ENCODE data around the gene COMMD3. TPM values are rescaled to one million over a fixed set of nuclear protein-coding genes. Genes with fewer than 3 reads are reported as not detected.
"Not testable (repeated sequence)": the region's sequence is repeated elsewhere in the genome, so short reads cannot be mapped to it uniquely, and the experiment has no call there.

The COMMD3 gene
- total RNA-seq, 1 donor from 2014 or later, result 79.7 TPM

DNA sequence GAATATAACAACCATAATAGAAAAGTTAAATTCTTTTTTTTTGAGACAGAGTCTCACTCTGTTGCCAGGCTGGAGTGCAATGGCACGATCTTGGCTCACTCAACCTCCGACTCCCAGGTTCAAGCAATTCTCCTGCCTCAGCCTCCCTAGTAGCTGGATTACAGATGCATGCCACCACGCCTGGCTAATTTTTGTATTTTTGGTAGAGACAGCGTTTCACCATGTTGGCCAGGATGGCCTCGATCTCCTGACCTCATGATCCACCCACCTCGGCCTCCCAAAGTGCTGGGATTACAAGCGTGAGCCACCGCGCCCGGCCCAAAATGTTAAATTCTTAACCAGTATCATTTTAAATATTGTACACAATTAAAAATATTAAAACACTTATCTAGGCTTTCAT is 6.2 kb upstream of the COMMD3 start:
- peaks cover 14% of the 10 kb centered on the region for H3K4me1 Mint-ChIP-seq
- intact Hi-C loops (cut with micrococcal nuclease); H3K9me3 Mint-ChIP-seq; H3K36me3 Mint-ChIP-seq (ENCODE audit: low read depth); H3K27ac Mint-ChIP-seq; DNase-seq; H3K4me3 Mint-ChIP-seq; H3K27me3 Mint-ChIP-seq: not testable (repeated sequence)

DNA sequence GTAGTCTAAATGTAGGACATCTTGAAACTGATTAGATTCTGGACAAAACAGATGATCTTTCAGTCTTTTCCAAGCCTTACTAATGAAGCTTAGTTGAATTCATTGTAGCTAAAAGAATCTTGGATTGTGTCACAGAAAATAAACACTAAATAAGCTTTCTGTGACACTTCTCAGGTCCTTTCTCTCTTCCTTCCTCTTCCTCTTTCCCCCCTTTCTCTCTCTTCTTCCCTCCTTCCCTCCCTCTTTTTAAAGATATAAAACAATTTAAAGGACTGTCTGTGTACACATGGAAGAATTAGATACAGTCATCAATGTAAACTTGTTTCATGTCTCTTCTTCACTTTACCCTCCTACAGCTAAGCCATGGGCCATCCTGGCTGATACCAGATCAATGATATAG is 5.3 kb upstream of the COMMD3 start:
- H3K27ac Mint-ChIP-seq, result peak overlapping the region; percentile 60

DNA sequence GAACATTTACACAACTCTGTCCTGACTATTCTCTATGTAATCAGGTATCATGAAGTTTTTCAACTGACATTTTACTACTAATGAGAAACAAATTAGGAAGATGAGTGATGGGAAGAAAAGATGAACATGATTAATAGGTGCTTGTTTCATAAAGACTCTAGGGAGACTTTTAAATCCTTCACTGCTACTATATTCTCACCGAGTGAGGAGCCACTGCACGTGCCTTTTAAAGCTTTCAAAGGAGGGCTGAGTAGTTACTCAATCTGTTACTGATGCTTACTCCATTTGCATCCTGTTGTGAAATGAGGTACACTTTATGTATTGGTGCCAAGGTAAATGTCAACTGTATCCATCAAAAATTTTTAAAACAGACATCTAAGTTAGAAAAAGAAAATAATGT is 1.3 kb upstream of the COMMD3 start:
- intact Hi-C loops (cut with micrococcal nuclease), result loop anchor here (1.0 to 5.0 kb wide), 3 partner anchors 86 to 367 kb away; no protein-coding TSS in a partner anchor
- Mint-ChIP-seq H3K36me3 (ENCODE audit: low read depth) (peaks cover 11% of the 10 kb centered on the region), H3K27me3 (peaks cover 2% of the 10 kb centered on the region), H3K9me3 (no peaks in the 10 kb centered on the region), H3K4me3 (peak overlapping the region; percentile 87), H3K4me1 (peaks cover 27% of the 10 kb centered on the region), H3K27ac (peak overlapping the region; percentile 94)
- peak; percentile 57 for DNase-seq

More for the DNA sequence above, 5.3 kb upstream of the COMMD3 start:
- intact Hi-C loops (cut with micrococcal nuclease), result no loop called here
- H3K36me3 Mint-ChIP-seq (ENCODE audit: low read depth), result no peaks in the 10 kb centered on the region
- H3K9me3 Mint-ChIP-seq, result no peaks in the 10 kb centered on the region
- H3K4me1 Mint-ChIP-seq, result peaks cover 22% of the 10 kb centered on the region
- H3K4me3 Mint-ChIP-seq, result no peak overlapping the region
- H3K27me3 Mint-ChIP-seq, result peaks cover 2% of the 10 kb centered on the region
- no peak for DNase-seq

GRCh38 chr10:22315455-22316285 is 518 bp upstream of the COMMD3 start:
- intact Hi-C loops (cut with micrococcal nuclease), result loop anchor here (1.0 to 5.0 kb wide), 5 partner anchors 63 to 367 kb away; partner anchors contain the start of gene DNAJC1
- DNase-seq, result no peak
- Mint-ChIP-seq H3K4me1 (peaks cover 31% of the 10 kb centered on the region), H3K9me3 (no peaks in the 10 kb centered on the region), H3K27ac (peak overlapping the region; percentile 94), H3K36me3 (ENCODE audit: low read depth) (peaks cover 15% of the 10 kb centered on the region), H3K4me3 (peak overlapping the region; percentile 87), H3K27me3 (peaks cover 2% of the 10 kb centered on the region)

DNA sequence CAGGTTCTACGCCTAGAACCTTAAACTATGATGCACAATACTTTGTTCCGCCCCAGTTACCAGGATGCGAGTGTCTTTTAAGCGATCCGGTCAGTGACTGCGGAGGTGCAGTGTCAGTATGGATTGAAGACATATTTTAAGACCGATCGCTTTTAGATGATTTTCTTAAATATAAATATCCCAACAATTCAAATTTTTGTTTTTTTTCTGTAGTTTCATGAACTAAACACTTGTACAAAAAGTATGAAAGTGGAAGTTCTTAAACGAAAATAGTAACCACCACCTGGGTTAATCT is 835 bp downstream of the COMMD3 start:
- peak overlapping the region; percentile 87 for H3K4me3 Mint-ChIP-seq
- H3K36me3 Mint-ChIP-seq (ENCODE audit: low read depth), result peaks cover 15% of the 10 kb centered on the region
- peaks cover 1% of the 10 kb centered on the region for H3K27me3 Mint-ChIP-seq
- H3K9me3 Mint-ChIP-seq, result no peaks in the 10 kb centered on the region
- peak overlapping the region; percentile 93 for H3K27ac Mint-ChIP-seq
- DNase-seq, result no peak
- intact Hi-C loops (cut with micrococcal nuclease), result loop anchor here (2.0 to 5.0 kb wide), 3 partner anchors 255 to 365 kb away; partner anchors contain the start of gene DNAJC1
- peaks cover 27% of the 10 kb centered on the region for H3K4me1 Mint-ChIP-seq

- H3K4me1 Mint-ChIP-seq, result peaks cover 33% of the 10 kb centered on the region
- H3K36me3 Mint-ChIP-seq (ENCODE audit: low read depth), result peaks cover 19% of the 10 kb centered on the region
- DNase-seq, result peak; percentile 42
- H3K4me3 Mint-ChIP-seq, result peak overlapping the region; percentile 65
- no peak overlapping the region for H3K27ac Mint-ChIP-seq
- H3K27me3 Mint-ChIP-seq, result peaks cover 11% of the 10 kb centered on the region
- intact Hi-C loops (cut with micrococcal nuclease), result loop anchor here (2.0 to 5.0 kb wide), 3 partner anchors 254 to 364 kb away; partner anchors contain the start of gene DNAJC1
- no peaks in the 10 kb centered on the region for H3K9me3 Mint-ChIP-seq
These were observed 1.8 kb downstream of the COMMD3 start for GRCh38 chr10:22317771-22318565.

DNA sequence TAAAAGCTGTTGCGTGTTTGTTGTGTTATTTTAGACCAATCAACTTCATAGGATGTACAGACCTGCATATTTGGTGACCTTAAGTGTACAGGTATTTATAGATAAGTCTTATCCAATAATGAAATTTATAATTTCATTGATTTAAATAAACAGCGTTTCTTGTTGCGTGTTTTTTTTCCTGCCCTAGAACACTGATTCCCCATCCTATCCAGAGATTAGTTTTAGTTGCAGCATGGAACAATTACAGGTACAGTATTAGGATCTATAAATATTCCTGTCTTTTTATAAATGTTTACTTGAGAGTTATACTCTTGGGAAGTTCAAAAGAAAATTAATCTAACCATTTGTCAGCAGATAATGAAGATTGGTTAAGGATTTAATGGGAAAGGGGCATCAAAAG is 2.6 kb downstream of the COMMD3 start:
- Mint-ChIP-seq H3K36me3 (ENCODE audit: low read depth) (peaks cover 21% of the 10 kb centered on the region), H3K27ac (no peak overlapping the region), H3K27me3 (peaks cover 19% of the 10 kb centered on the region), H3K4me3 (peak overlapping the region; percentile 48), H3K4me1 (peaks cover 40% of the 10 kb centered on the region), H3K9me3 (no peaks in the 10 kb centered on the region)
- intact Hi-C loops (cut with micrococcal nuclease), result loop anchor here (5.0 kb wide), 2 partner anchors 254 to 364 kb away; no protein-coding TSS in a partner anchor
- DNase-seq, result no peak

DNA sequence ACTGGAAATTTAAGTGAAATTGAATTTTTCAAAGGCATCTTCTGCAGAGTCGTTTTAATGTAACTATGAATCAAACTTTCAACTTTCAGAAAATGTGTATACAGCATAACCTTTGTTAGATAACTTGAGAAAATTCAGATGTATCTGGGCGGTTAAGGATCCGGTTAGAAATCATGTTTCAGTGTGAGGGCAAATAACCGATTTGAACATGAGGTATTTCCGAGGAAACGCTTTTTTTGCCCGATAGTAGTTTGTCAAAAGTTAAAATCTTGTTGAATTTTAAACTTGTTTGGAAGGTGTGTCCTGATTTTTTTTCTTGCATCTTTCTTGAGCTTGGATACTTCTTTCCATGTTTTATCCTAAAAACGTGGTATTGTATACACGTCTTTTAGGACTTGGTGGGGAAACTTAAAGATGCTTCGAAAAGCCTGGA is 3.4 kb downstream of the COMMD3 start:
- Mint-ChIP-seq H3K4me1 (peaks cover 47% of the 10 kb centered on the region), H3K27ac (peak overlapping the region; percentile 92), H3K27me3 (peaks cover 27% of the 10 kb centered on the region), H3K36me3 (ENCODE audit: low read depth) (peaks cover 24% of the 10 kb centered on the region), H3K4me3 (peak overlapping the region; percentile 84), H3K9me3 (no peaks in the 10 kb centered on the region)
- intact Hi-C loops (cut with micrococcal nuclease), result loop anchor here (5.0 kb wide), 2 partner anchors 253 to 363 kb away; no protein-coding TSS in a partner anchor
- DNase-seq, result peak; percentile 48

DNA sequence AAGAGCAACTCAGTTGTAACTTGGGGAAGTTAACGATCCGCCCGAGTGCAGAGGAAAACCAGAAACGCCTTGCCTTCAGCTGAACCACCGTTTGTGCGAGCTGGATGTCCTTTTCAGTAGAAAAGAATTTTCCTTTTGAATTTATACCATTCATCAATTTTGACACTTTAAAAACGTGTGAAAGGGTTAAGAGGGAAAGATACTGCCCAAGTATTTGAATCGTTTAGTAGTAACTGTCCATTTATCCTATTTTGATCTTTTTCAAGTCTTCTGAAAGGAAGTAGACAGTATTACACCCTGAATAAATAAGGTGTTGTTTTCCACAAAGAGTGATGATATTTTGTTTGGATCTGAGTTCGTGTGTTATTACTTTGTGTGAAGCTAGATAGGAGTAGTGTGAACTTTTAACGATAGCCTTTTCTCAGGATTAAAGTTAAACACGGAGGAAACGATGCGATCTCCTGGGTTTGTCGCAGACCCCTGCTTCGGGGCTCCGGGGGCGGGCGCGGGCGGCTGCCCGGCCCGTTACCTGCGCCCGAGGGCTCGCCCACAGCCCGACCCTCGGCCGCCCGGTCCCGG is 3.9 kb downstream of the COMMD3 start:
- H3K4me1 Mint-ChIP-seq, result peaks cover 48% of the 10 kb centered on the region
- H3K4me3 Mint-ChIP-seq, result peak overlapping the region; percentile 84
- peaks cover 32% of the 10 kb centered on the region for H3K27me3 Mint-ChIP-seq
- peaks cover 28% of the 10 kb centered on the region for H3K36me3 Mint-ChIP-seq (ENCODE audit: low read depth)
- peak; percentile 62 for DNase-seq
- peak overlapping the region; percentile 92 for H3K27ac Mint-ChIP-seq
- no peaks in the 10 kb centered on the region for H3K9me3 Mint-ChIP-seq
- intact Hi-C loops (cut with micrococcal nuclease), result loop anchor here (5.0 kb wide), 5 partner anchors 117 to 793 kb away; partner anchors contain the start of genes PIP4K2A and SKIDA1

- peaks cover 43% of the 10 kb centered on the region for H3K4me1 Mint-ChIP-seq
- H3K27me3 Mint-ChIP-seq, result peaks cover 32% of the 10 kb centered on the region
These were observed 4.5 kb downstream of the COMMD3 start, which contains the start of gene BMI1 for GRCh38 chr10:22320591-22321155. TSS of gene BMI1 (plus strand) at chr10:22321099. CDS start at chr10:22326450, 5,351 bp downstream.

DNA sequence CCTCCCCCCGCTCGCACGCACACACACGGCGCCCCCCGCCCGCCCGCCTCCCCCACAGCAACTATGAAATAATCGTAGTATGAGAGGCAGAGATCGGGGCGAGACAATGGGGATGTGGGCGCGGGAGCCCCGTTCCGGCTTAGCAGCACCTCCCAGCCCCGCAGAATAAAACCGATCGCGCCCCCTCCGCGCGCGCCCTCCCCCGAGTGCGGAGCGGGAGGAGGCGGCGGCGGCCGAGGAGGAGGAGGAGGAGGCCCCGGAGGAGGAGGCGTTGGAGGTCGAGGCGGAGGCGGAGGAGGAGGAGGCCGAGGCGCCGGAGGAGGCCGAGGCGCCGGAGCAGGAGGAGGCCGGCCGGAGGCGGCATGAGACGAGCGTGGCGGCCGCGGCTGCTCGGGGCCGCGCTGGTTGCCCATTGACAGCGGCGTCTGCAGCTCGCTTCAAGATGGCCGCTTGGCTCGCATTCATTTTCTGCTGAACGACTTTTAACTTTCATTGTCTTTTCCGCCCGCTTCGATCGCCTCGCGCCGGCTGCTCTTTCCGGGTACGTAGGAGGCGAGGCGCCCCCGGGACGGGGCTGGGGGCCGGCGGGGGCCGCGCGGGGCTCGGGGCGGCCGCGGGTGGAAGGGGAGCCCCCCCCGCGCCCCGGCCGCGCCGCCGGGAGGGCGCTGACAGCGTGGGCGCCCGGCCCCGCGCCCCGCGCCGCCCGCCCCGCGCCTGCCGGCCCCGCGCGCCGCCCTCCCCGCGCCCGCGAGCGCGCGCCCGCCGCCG is 5.2 kb downstream of the COMMD3 start:
- H3K36me3 Mint-ChIP-seq (ENCODE audit: low read depth), result peaks cover 29% of the 10 kb centered on the region
- peak; percentile 89 for DNase-seq
- peak overlapping the region; percentile 83 for H3K4me3 Mint-ChIP-seq
- H3K27ac Mint-ChIP-seq, result peak overlapping the region; percentile 92
- peaks cover 47% of the 10 kb centered on the region for H3K4me1 Mint-ChIP-seq
- H3K27me3 Mint-ChIP-seq, result peaks cover 34% of the 10 kb centered on the region
- H3K9me3 Mint-ChIP-seq, result no peaks in the 10 kb centered on the region
- intact Hi-C loops (cut with micrococcal nuclease), result loop anchor here (1.0 to 5.0 kb wide), 5 partner anchors 19 to 794 kb away; partner anchors contain the start of genes PIP4K2A and SKIDA1

More at GRCh38 chr10:22320591-22321155, 4.5 kb downstream of the COMMD3 start, which contains the start of gene BMI1:
- intact Hi-C loops (cut with micrococcal nuclease), result loop anchor here (1.0 to 5.0 kb wide), 5 partner anchors 20 to 793 kb away; partner anchors contain the start of genes PIP4K2A and SKIDA1
- no peaks in the 10 kb centered on the region for H3K9me3 Mint-ChIP-seq
- peaks cover 29% of the 10 kb centered on the region for H3K36me3 Mint-ChIP-seq (ENCODE audit: low read depth)
- DNase-seq, result peak; percentile 86
- H3K27ac Mint-ChIP-seq, result peak within 1 kb of the TSS; percentile 92
- peak within 1 kb of the TSS; percentile 86 for H3K4me3 Mint-ChIP-seq

GRCh38 chr10:22321924-22322640 is 5.9 kb downstream of the COMMD3 start:
- DNase-seq, result peak; percentile 69
- Mint-ChIP-seq H3K4me1 (peaks cover 47% of the 10 kb centered on the region), H3K27me3 (peaks cover 34% of the 10 kb centered on the region), H3K27ac (peak overlapping the region; percentile 90), H3K9me3 (no peaks in the 10 kb centered on the region), H3K4me3 (peak overlapping the region; percentile 86), H3K36me3 (ENCODE audit: low read depth) (peaks cover 34% of the 10 kb centered on the region)
- intact Hi-C loops (cut with micrococcal nuclease), result loop anchor here (1.0 to 5.0 kb wide), 5 partner anchors 18 to 795 kb away; partner anchors contain the start of genes PIP4K2A and SKIDA1

Measured in activated CD4-positive, alpha-beta T cell treated with anti-CD3 and anti-CD28 coated beads, Interleukin-2, amount 10 ng/mL, durations not matched to agents 24 days and 14 days (primary cell).